GM19438 (cell line): ENCODE measurements around the gene CDH23.

Experiments used
- ATAC-seq: cut with Tn5 transposase; IDR thresholded peaks from one replicate; pipeline ENCODE4 v1.9.1; 2021; ENCODE audit warnings: low read depth; ENCODE audit not compliant: unreplicated experiment

The CDH23 gene

DNA sequence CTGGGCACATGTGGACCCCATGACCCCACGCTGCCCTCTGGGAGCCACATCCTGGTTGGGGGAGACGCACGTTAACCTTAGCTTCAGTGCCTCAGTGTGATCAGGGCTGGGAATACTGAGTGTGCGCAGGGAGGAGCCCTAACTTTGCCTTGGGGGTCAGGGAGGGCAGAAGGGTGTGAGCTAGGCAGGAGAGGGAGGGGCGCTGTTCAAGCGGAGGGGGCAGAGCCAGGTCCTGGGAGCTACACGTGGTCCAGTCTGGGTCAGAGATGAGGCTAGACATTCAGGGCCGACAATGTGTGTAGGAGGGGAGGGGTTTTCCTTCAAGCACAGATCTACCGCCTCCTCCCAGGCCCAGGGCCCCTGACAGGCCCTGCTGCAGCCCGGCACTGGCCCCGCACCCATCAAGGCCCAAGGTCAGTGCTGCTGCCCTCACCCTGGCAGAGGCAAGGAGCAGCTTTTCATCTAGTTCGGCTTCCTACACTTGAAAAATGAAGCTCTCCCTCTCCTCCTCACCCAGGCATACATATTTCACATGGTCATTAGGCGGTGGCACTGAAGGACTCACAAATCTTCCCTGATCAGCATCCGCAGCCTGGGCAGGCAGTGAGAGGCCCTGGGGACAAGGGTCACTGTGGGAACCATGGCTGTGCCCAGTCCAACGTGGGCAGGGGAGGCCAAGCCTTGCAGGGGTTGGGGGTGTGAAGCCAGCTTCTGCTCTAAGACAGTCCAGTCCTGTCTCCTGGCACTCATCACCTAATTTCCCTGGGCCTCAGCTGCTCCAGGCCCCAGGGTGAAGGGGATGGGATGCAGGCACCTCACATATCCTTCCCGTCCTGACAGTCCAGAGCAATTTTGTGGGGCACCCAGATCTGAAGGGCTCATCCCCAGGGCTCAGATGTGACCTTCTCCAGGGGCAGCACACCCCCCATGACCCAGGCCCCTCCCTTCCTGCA is 275.6 kb downstream of the CDH23 start:
- no peak for ATAC-seq

DNA sequence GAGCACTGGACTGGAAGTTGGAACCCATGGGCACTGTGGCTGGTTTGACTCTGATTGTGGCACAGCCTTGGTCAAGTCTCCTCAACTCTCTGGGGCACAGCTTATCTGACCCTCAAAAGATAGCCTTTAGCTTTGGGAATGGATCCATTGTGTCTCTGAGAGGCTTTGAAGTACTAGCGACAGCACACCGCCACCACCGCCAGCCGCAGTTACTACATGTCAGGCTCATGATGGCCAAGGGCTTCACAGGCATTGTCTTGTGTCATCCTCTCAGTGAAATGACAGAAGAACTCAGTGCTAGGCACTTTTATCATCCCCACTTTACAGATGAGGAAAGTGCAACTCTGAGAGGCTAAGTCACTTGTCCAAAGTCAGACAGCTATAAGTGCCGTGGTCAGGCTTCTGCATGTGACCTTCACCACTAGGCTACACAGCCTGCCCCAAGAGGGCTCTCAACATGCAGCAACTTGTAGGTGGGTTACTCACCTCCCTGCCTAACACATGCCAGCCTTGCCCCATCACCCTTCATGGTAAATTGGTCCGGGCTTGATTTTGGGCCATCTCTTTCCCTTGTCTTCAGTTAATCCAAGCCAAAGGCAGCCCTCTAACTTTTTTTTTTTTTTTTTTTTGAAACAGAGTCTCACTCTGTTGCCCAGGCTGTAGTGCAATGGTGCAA is 278.7 kb downstream of the CDH23 start:
- no peak for ATAC-seq

DNA sequence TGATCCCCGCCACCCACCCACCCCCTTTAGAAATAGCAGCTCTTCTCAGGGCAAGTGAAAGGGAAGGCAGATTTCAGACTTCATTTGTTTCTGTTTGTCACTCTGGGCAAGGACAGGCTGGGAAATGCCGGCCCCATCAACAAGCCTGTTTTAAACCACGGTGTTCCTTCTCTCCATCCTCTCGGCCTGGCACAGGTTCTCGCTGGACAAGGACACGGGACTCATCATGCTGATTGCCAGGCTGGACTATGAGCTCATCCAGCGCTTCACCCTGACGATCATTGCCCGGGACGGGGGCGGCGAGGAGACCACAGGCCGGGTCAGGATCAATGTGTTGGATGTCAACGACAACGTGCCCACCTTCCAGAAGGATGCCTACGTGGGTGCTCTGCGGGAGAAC is 280.5 kb downstream of the CDH23 start:
- no peak for ATAC-seq

GRCh38 chr10:71678057-71678805 is 281.5 kb downstream of the CDH23 start:
- no peak for ATAC-seq

GRCh38 chr10:71679425-71679824 is 282.7 kb downstream of the CDH23 start:
- no peak for ATAC-seq

DNA sequence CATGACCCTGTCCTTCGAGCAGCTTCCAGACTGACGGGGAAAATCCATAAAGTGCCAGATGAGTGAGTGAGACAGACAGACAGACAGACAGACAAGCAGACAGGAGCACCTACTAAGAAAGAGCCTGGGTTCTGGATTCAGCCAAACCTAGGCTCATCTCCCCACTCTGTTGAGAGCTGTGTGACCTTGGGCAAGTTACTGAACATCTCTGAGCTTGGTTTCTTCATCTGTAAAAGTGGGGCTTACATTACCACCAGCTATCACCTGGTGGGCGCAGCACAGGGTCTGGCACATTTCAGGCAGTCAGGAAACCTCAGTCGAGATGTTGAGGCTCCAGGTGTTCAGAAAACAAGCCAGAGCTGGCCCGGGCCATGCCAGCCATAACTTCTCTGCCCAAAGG is 285.3 kb downstream of the CDH23 start:
- ATAC-seq, result no peak

GRCh38 chr10:71683301-71683700 is 286.6 kb downstream of the CDH23 start:
- ATAC-seq, result no peak

- no peak for ATAC-seq
These were observed 287.8 kb downstream of the CDH23 start for GRCh38 chr10:71684356-71685173.

- no peak for ATAC-seq
These were observed 289.0 kb downstream of the CDH23 start for GRCh38 chr10:71685554-71686232.

DNA sequence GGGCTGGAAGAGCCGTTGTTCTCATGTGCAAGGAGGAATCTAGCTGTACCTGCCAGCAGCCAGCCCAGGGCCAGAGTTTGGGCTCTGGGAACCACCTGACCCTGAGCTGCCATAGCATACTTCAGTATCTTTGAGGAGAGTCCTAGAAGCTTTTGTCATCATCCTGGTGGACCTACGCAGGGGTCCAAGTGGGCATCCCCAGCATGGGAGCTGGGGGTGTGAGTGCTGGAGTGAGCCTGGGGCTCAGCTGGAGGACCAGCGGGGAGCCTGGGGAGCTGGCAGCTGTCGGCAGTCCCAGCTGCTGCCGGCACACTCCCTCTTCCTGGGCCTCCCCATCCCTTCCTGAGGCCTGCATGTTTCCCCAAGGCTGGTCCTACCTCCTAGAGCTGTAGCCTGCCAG is 290.4 kb downstream of the CDH23 start:
- ATAC-seq, result no peak

GRCh38 chr10:71687480-71687879 is 290.8 kb downstream of the CDH23 start:
- ATAC-seq, result no peak

DNA sequence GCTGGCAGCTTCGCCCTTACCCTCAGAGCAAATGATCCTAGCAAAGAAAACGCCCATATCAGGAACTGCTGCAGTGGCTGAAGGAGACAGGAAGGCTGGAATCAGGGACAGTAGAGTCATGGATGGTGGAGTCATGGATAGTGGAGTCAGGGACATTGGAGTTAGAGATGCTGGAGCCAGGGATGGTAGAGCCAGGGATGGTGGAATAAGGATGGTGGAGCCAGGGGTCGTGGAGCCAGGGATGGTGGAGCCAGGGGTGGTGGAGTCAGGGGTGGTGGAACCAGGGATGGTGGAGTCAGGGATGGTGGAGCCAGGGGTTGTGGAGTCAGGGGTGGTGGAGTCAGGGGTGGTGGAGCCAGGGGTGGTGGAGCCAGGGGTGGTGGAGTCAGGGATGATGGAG is 291.5 kb downstream of the CDH23 start:
- ATAC-seq, result no peak

DNA sequence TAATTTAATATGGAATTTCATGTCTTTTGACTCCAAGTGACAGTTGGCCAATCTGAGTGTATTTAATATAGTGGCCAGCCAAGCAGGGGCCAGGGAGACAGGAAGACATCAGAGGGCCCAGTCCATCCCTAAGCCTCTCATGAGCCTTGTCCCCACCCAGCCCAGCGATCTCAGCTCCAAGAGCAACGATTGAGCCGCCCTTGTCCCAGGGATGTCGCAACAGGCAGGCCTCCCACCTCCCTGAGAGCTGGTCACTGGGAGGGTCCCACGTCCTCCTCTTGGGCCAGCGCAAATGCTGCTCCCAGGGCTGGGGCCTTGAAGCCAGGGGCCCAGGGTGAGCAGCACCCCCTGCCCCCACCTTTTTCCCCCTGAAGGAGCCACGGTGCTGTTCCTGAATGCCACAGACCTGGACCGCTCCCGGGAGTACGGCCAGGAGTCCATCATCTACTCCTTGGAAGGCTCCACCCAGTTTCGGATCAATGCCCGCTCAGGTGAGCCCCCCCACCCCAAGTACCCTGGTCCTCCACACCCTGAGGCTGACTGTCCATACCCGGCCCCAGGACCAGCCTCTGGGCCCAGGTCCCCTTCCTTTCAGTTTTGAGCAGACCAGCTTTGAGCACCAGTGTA is 293.5 kb downstream of the CDH23 start:
- ATAC-seq, result no peak

DNA sequence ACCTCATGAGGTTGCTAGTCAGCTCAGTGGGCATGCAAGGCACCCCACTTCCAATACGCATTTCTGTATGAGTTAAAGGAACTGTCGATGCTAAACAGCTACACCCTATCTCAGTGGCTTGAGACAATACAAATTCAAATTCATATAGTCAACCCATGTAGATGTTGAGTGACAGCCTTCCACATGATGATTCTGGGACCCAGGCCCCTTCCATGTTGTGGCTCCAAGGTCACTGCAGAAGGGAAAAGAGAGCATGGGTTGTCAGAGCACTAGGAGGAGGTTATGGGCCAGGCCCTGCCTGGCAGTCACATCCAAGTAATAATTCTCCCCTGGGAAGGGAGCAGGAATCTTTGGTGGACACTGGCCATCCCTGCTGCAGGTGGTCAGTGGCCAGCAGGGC is 294.7 kb downstream of the CDH23 start:
- ATAC-seq, result no peak

DNA sequence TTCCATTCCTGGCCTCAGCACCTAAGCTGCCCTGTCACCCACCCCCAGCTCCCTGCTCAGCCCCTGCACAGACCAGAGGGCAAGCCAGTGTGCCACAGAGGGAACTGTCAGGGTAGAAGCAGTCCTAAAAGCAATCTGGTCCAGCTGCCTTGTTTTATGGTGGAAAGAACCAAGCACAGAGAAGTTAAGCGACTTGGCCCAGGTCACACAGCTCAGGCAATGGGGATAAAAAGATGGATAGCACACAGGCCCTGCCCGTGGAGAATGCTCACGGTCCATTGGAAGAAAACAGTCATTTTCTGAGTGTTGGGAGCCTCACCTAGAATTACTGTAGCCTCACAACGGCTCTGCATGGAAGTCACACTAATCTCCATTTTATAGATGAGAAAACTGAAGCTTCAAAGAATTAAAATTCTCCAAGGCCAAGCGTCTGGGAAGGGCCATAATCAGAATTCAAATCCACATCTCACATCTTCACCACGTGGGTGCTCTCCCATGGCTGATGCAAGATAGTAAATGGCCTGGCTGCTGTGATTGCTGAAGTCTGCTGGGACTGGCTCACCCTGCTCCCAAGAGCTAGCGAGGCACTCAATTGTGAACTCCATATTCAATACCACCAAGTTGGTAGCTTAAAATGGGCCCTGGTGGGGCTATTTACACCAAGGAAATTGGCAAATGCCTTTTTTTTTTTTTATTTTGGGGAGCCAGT is 296.0 kb downstream of the CDH23 start:
- ATAC-seq, result no peak

DNA sequence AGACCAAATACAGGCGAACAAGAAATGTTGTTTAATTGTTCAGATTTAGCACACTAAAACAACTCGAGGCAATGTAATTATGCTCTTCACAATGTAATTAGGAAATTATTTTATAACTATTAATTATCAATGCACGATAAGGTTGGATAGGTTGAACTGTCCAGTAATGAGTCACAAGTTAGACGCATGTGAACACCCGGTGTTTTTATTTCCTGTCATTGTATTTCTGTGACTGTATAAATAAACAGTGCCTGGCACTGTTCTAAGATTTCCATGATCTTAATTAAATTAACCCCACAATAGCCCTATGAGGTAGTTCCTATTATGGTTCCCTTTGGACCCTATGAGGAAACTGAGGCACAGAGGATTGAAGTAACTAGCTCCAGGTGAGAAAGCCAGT is 296.7 kb downstream of the CDH23 start:
- no peak for ATAC-seq

GRCh38 chr10:71694039-71694501 is 297.4 kb downstream of the CDH23 start:
- ATAC-seq, result peak; percentile 19

DNA sequence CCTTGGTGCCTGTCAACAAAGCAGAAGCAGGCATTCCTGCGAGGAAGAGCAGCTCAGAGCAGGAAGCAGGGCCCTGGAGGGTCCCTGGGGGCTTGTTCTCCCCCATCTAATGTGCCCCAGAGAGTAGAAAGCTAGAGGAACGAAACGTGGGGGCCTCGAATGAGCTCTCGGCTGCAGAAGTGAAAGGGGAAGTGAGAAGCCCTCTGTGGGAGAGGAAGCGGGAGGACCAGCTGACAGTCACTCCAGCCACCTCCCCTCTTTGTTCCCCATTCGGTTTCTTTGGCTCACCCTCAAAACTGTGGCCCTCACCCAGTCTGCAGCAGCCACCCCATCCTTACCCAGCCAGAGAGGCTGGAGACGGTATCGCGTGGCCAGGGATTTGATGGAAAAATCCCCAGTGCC is 297.8 kb downstream of the CDH23 start:
- peak; percentile 92 for ATAC-seq
